Glutamatergic neuron (in vitro differentiated cells): ENCODE data around the gene ADARB2. TPM values are rescaled to one million over a fixed set of nuclear protein-coding genes. Genes with fewer than 3 reads are reported as not detected.

ENCODE experiments used
- DNase-seq: peaks from one replicate; pipeline ENCODE4 v3.0.0; 2022
- H3K27ac Mint-ChIP-seq: one replicate; pipeline ENCODE4 v1.8.0; 2020; ENCODE audit warnings: mild to moderate bottlenecking, mixed read lengths, inconsistent platforms; ENCODE audit not compliant: unreplicated experiment
- H3K27me3 Mint-ChIP-seq: one replicate; pipeline ENCODE4 v1.8.0; 2020; ENCODE audit warnings: mild to moderate bottlenecking, moderate library complexity, mixed read lengths, inconsistent platforms; ENCODE audit not compliant: unreplicated experiment
- H3K36me3 Mint-ChIP-seq: one replicate; pipeline ENCODE4 v1.8.0; 2020; ENCODE audit warnings: mild to moderate bottlenecking, mixed read lengths, inconsistent platforms; ENCODE audit not compliant: unreplicated experiment
- H3K4me1 Mint-ChIP-seq: one replicate; pipeline ENCODE4 v1.8.0; 2020; ENCODE audit warnings: mild to moderate bottlenecking, low read depth, mixed read lengths, inconsistent platforms; ENCODE audit not compliant: unreplicated experiment
- H3K4me3 Mint-ChIP-seq: one replicate; pipeline ENCODE4 v1.8.0; 2020; ENCODE audit warnings: mild to moderate bottlenecking, mixed read lengths, inconsistent platforms; ENCODE audit not compliant: unreplicated experiment
- H3K9me3 Mint-ChIP-seq: one replicate; pipeline ENCODE4 v1.8.0; 2020; ENCODE audit warnings: mild to moderate bottlenecking, moderate library complexity, mixed read lengths, inconsistent platforms; ENCODE audit not compliant: unreplicated experiment
- total RNA-seq: library from RNA; stranded (reverse); fragmentation: NEBNext Ultra II Directional; extraction: Animal tissue kit (Norgen Biotek cat#: 25700); gene quantifications from one replicate; pipeline ENCODE4 v1.2.1, GENCODE V29; 2021; ENCODE audit not compliant: unreplicated experiment
- TF ChIP-seq, protein P1 (sequence below): fragments of 200-600 bp; sonication (generic); IDR thresholded peaks from one replicate; pipeline ENCODE4 v1.5.0; 2021; ENCODE audit not compliant: partially characterized antibody, unreplicated experiment

The ADARB2 gene
- total RNA-seq, 1 donor from 2014 or later = 20.6 TPM

DNA sequence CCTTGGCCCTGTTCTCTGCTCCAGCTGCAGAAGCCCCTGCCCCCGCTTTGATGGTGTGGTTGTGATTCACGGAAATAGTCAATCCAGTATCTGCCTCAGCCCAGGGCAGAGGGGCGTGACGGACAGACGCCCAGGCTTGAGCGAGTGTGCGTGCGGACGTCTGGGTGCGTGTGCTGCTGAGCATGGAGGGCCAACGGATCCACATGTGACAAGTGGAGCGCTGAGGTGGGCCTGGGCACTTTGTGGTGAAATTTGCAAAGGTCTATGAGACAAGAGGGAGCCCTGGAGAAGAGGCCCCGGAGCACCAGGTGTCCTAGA lies 586.7 kb downstream of the ADARB2 start:
- no peaks in the 10 kb centered on the region for H3K27me3 Mint-ChIP-seq
- no peak for DNase-seq
- H3K9me3 Mint-ChIP-seq = peaks cover 5% of the 10 kb centered on the region
- H3K4me1 Mint-ChIP-seq = peaks cover 5% of the 10 kb centered on the region
- no peak overlapping the region for H3K4me3 Mint-ChIP-seq
- TF ChIP-seq, protein P1, sequence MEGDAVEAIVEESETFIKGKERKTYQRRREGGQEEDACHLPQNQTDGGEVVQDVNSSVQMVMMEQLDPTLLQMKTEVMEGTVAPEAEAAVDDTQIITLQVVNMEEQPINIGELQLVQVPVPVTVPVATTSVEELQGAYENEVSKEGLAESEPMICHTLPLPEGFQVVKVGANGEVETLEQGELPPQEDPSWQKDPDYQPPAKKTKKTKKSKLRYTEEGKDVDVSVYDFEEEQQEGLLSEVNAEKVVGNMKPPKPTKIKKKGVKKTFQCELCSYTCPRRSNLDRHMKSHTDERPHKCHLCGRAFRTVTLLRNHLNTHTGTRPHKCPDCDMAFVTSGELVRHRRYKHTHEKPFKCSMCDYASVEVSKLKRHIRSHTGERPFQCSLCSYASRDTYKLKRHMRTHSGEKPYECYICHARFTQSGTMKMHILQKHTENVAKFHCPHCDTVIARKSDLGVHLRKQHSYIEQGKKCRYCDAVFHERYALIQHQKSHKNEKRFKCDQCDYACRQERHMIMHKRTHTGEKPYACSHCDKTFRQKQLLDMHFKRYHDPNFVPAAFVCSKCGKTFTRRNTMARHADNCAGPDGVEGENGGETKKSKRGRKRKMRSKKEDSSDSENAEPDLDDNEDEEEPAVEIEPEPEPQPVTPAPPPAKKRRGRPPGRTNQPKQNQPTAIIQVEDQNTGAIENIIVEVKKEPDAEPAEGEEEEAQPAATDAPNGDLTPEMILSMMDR = no peak
- H3K36me3 Mint-ChIP-seq = peaks cover 22% of the 10 kb centered on the region
- H3K27ac Mint-ChIP-seq = peak overlapping the region; percentile 55

DNA sequence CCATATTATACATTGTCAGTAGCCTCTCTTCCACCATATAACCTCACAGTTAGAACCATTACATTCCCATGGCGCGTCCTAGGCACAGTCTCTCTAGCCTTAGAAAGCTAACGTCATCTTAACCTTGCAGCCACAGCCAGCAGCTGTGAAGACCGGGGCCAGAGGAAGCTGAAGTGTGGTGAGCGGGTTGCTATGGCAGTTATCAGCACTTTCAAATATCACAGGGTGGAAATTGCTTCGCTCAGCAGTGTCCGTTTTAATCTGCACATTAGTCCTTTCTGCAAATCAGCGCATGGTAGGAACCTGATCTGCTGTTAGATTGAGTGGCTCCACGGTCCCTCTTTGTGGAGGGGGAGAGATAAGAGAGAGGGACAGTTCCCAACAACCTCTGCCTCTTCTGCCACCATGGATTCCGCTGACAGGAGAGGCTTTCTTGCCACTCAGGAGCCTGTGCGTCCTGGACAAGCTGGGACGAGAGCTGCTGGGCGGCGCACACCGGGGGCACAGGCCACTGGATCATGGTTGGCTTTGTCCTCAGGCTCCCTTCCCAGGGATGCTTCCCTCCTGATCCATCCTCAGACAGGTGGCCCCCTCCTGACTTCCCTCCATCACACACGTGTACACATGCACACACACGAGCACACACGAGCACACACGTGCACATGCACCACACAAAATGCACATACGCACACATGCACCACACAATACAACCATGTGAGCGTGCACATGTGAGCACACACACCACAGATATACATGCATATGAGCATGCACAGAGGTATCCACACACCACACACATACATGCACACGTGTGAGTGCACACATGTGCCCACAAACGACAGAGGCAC lies 587.3 kb downstream of the ADARB2 start:
- no peak overlapping the region for H3K4me3 Mint-ChIP-seq
- peaks cover 22% of the 10 kb centered on the region for H3K36me3 Mint-ChIP-seq
- no peaks in the 10 kb centered on the region for H3K27me3 Mint-ChIP-seq
- no peak overlapping the region for H3K27ac Mint-ChIP-seq
- DNase-seq = no peak
- peaks cover 5% of the 10 kb centered on the region for H3K4me1 Mint-ChIP-seq
- TF ChIP-seq, protein P1 = no peak
- peaks cover 4% of the 10 kb centered on the region for H3K9me3 Mint-ChIP-seq

DNA sequence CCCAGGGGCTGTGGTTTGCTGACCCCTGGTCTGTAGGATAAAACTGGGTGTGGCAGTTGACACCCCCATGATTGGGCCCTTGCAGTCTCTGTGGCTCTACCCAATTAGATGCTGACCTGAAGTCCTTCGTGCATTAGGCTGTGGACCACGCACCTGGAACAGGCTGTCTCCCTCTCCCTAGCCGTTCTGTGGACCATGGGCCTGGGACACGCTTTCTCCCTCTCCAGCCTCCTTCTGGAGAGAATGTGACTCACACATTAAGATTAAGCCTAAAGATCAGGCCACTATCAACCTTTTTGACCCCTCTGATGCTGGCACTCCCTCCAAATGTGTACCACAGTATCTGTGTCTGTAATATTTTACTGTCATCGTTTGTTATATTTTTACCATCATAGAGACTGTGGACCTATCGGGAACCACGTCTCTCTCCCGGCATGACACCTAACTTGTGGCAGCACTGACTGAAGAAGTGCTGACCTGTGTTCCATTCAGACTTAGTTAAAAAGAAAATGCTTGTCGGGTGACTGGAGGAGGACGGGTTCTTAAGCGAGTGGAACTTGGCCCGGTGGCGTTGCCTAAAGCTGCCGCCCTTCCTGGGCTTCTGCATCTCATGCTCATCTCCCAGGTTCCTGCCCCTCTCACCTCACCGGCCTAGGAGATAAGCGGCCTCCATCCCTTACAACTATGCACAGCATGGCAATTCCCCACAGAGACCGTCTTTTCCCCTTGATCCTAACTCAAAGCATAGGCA lies 588.3 kb downstream of the ADARB2 start:
- TF ChIP-seq, protein P1 = no peak
- H3K4me3 Mint-ChIP-seq = no peak overlapping the region
- no peak for DNase-seq
- H3K9me3 Mint-ChIP-seq = peaks cover 4% of the 10 kb centered on the region
- H3K36me3 Mint-ChIP-seq = peaks cover 28% of the 10 kb centered on the region
- H3K27ac Mint-ChIP-seq = no peak overlapping the region
- no peaks in the 10 kb centered on the region for H3K27me3 Mint-ChIP-seq
- peaks cover 1% of the 10 kb centered on the region for H3K4me1 Mint-ChIP-seq

DNA sequence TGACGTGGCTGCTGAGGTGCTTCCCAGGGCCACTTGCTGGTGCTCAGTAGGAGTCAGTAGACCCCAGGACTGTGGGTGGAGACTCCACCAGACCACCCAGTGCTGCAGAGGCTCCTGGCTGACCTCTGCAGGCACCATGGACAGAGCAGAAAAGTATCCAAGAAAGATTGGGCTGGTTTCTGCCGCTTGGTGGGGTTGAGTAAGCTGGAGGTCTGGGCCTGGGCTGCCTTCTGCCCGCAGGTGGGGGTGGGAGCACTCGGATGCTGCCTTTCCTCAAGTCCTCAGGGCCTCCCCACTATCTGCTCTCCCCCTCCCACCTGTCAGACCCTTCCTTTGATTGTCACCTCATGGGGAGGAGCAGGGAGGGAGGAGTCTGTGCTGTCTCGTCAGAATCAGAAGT lies 589.5 kb downstream of the ADARB2 start:
- peaks cover 4% of the 10 kb centered on the region for H3K9me3 Mint-ChIP-seq
- H3K27me3 Mint-ChIP-seq = peaks cover 4% of the 10 kb centered on the region
- no peak overlapping the region for H3K27ac Mint-ChIP-seq
- no peak overlapping the region for H3K4me3 Mint-ChIP-seq
- no peaks in the 10 kb centered on the region for H3K4me1 Mint-ChIP-seq
- H3K36me3 Mint-ChIP-seq = peaks cover 35% of the 10 kb centered on the region
- no peak for DNase-seq
- TF ChIP-seq, protein P1 = no peak

DNA sequence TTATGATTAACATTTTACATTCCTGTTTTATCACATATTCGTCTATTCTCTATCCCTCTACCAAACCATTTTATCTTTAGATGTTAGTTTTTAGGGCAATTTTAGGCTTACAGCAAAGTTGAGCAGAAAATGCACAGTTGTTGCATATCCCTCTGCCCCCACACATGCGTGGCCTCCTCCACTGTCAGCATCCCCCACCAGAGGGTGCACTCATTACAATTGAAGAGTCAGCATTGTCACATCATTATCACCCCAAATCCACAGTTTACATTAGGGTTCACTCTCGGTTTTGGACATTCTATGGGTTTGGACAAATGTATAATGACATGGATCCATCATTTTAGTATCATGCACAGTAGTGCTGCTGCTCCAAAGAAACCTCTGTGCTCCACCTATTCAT lies 594.7 kb downstream of the ADARB2 start:
- Mint-ChIP-seq H3K27ac (no peak overlapping the region), H3K4me1 (no peaks in the 10 kb centered on the region), H3K9me3 (peaks cover 4% of the 10 kb centered on the region), H3K27me3 (peaks cover 4% of the 10 kb centered on the region), H3K36me3 (peaks cover 37% of the 10 kb centered on the region), H3K4me3 (no peak overlapping the region)
- TF ChIP-seq, protein P1 = no peak
- no peak for DNase-seq
